Stimulated activated CD8-positive, alpha-beta memory T cell treated with anti-CD3 and anti-CD28 coated beads, Interleukin-12 subunit alpha, Interleukin-12 subunit beta, amount 100 ng/mL, for 1 hour (primary cell): Measurements from ENCODE around the gene DCUN1D4.
A peak's percentile ranks its signal among the peaks of the same experiment; 100 is the strongest.

Experiments used
- DNase-seq: peaks from one replicate; pipeline ENCODE4 v3.0.0-alpha.2; 2020; ENCODE audit warnings: low read depth

Gene DCUN1D4

GRCh38 chr4:51842554-51843308 lies at the start of gene DCUN1D4:
Gene DCUN1D4 (plus strand): TSS chr4:51843153. CDS start chr4:51843243, 90 bp downstream.
- DNase-seq, result peak; percentile 96

DNA sequence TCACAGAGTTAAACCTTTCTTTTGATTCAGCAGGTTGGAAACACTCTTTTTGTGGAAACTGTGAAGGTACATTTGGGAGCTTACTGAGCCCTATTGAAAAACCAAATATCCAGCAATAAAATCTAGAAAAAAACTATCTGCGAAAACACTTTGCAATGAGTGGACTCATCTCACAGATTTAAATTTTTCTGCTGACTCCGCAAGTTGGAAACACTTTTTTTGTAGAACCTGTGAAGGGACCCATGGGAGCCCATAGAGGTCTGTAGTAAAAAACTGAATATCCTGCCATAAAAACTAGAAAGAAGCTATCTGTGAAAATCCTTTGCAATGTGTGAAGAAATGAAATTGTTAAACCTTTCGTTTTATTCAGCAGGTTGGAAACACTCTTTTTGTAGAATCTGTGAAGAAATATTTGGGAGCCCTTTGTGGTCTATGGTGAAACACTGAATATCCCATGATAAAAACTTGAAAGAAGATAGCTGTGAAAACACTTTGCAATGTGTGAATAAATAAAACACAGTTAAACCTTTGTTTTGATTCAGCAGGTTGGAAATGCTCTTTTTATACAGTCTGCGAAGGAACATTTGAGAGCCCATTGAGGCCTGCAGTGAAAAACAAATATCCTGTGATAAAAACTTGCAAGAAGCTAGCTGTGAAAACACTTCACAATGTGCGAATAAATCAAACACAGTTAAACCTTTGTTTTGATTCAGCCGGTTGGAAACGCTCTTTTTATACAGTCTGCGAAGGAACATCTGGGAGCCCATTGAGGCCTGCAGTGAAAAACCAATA lies 22.3 kb upstream of the DCUN1D4 start:
- DNase-seq, result no peak

- no peak for DNase-seq
Observed at GRCh38 chr4:51825341-51825740, 17.6 kb upstream of the DCUN1D4 start.

DNA sequence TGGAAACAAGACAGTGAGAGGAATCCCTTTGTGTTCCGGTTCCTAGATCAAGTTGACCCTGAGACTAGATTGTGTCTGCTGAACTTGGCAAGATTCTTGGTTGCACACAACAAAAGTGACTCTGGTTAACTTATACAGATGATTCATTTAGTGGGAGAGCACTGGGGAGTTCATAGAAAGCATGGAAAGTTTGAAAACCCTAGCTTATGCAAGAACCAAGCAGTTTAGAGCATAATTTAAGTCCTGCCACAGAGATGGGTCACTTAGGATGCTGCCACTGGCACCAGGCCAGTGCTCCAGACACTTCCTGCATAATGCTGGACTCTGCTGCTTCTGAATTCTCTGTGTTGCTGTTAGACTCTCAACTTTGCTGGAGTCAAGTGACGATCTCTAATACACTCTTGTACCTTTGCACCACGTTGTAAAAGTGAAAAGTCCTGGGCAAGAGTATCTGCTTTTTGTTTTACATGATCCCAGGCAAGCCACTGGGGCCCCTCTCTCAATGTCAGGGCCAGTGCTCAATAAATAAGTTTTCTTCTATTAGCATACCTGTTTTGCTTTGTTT lies 12.7 kb upstream of the DCUN1D4 start:
- DNase-seq, result no peak

DNA sequence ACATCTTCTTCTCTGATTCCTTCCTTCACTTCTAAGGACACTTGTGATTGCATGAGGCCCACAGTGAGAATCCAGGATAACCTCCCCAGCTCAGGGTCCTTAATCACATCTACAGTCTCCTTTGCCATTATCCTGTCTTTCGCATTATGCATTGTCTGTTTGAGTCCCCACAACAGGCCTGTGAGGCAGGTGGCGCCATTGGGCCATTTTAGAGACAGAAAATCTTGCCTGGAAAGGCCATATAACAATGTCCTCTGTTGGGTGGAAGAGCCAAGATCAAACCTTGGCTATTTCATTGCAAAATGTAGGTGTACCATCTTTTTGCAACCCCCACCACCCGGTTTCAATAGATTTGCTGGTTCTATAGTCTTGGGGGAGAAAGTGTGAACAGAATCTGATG lies 11.8 kb upstream of the DCUN1D4 start:
- peak; percentile 45 for DNase-seq

DNA sequence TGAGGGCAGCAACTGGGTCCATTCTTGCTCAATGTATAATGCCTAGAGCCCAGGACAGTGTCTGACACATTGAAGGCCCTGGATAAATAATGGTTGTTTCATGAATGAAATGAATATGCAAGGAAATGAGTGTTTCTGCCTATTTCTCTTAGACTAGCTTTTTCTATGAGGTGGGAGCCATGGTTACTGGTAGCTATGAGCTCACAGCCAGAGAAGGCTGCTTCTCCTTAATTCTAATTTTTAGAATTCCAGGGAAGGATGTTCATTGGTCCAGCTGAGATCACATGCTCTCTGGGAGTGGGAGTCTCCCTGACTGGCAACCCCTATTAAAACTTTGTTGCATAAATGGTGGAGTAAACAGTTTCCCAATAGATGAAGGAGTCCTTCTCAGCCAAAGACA lies 9.7 kb upstream of the DCUN1D4 start:
- no peak for DNase-seq

GRCh38 chr4:51835079-51835478 lies 7.9 kb upstream of the DCUN1D4 start:
- no peak for DNase-seq

- no peak for DNase-seq
Observed at GRCh38 chr4:51835855-51836254, 7.1 kb upstream of the DCUN1D4 start.

DNA sequence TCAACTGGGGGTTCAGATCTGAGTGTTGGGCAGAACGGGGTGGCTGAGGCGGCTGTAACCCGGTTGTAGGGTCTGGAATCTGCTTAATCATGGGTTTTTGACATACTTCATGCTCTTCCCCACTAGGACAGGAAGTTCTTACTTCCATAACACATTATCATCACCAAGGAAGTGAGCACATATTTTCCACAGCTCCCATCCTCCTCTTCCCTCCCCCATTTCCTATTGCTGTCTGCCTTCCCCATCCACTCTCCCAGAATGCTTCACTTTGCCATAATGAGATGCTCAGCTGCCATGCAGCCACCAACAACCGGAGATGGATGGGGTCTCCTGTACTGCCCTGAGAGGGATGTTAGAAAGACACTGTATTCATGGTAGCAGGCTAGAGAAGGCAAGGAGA lies 6.4 kb upstream of the DCUN1D4 start:
- no peak for DNase-seq

DNA sequence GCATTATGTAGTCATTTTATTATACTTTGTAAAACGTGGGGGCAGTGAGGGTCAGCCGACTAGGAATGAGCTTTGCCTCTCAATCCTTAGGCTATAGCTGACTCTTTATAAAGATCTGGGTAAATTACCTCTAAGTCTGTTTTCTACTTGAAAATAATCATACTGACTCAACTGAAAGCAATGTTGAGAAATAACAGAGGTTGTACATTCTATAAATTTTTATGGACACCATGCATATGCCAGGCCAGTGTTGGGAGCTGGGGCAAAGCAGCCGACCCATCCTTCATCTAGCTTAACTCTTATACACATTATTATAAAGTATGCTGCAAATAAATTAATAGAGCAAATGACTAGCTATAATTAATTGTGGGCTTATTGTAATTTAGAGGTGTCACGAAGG lies 2.2 kb upstream of the DCUN1D4 start:
- no peak for DNase-seq

GRCh38 chr4:51842167-51842553 lies 793 bp upstream of the DCUN1D4 start:
- no peak for DNase-seq

DNA sequence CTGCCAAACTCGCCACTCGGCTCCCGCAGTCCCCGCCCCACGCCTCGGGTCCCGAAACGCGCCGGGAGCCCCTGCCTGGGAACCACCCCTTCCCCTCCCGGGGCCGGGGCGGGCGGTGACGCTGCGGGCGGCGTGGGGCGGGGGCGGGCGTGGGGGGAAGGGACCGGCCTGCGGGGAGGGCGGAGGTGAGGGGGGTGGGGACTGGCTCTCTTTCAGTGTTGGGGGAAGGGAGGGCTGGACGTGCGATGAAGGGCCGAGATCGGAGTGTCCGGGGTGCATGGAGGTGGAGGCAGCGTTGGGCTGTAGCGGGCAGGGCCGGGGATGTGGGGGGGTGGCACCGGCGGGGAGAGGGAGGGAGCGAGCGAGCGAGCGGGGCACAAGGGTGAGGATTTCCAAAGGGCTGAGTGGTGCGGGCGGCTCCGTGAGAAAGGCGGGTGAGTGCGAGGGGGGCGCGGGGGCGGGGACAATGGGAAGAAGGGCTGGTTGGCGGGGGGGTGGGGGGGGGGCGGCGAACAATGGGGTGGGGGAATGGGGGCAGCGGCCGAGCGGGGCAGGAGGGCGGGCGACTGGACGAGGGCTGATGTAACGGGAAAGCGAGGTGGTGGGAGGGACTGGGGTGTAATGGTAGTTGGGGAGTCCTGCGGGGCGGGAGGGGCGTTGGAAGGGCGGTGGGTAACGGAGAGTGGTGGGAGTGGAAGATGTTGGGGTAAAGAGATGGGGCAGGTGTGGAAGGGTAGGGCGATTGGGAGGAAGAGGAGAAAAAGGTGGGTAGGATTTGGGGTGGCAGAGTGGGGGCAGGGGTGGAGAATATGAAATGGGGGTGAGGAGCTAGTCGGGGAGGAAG lies 578 bp downstream of the DCUN1D4 start:
- peak; percentile 25 for DNase-seq

- DNase-seq, result peak; percentile 57
Observed at GRCh38 chr4:51844153-51845054, 1.5 kb downstream of the DCUN1D4 start.

- DNase-seq, result no peak
Observed at GRCh38 chr4:51845055-51845426, 2.1 kb downstream of the DCUN1D4 start.

DNA sequence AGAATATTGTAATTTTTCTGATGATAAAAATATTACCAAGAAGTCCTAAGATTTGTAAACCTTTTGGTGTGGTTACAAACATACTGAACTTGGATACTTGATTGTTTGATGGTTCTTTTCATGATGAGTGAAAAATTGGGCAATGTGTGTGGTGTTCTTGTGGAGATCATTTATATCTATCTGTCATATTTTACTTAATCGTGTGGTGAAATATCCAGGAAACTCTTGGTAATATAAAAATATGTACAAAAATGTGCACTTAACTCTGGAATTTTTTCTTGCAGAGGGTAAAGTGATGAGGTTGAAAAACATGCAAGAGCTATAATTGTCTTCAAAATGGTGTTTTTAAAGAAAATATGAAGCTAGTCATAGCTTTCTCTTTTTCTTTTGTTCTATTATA lies 2.8 kb downstream of the DCUN1D4 start:
- DNase-seq, result no peak

DNA sequence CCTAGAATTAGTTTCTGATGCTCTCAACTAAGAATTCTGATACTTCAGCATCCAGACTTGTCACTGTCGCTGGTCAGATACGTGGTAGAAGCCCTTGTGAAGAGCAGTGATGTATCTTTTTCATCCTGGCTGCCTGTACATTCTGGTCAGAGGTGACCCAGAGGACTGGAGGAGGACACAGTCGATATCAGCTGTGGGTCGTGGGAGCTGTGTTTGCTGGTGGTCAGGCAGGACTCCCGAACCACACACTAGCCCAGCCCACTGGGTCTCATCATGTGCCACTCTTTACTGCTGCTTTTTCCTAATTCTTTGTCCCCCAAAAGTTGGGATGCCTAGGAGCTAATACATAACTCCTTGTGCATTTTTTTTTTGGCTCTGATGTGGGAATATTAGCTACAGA lies 6.5 kb downstream of the DCUN1D4 start:
- no peak for DNase-seq

GRCh38 chr4:51850294-51850693 lies 7.3 kb downstream of the DCUN1D4 start:
- no peak for DNase-seq

GRCh38 chr4:51851090-51851936 lies 8.4 kb downstream of the DCUN1D4 start:
- no peak for DNase-seq

GRCh38 chr4:51851937-51852290 lies 9.0 kb downstream of the DCUN1D4 start:
- DNase-seq, result no peak

DNA sequence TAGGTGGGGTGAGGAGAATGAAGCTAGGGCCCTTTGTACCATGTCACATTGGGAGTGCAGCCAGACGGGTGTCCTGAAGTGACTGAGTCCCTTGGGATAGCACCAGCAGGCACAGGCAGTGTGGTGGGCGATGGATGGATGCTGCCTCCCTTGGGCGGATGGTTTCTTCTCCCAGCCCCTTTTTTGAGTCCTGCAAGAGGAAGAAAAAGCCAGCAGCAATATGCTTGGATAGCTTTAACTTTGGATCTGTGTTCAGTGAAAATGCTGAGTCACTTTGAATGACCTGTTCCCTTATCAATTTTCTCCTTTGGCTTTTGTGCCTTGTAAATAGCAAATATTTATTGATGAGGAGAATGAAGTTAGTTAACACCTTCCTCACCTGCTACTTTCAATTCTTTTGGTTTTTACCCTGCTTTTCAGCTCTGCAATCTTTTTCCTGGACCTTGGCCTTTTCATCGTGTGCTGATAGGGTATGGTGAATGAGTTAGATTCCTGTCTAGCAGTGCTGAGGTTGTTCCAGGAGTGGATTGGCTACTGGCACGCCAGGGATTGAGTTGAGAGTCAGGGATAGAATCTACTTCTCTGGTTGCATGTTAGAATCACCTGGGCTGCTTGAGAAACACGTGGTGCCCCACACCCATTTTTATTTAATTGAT lies 10.2 kb downstream of the DCUN1D4 start:
- DNase-seq, result no peak
